Kidney epithelial cell (primary cell): ENCODE measurements around the gene NUP50. TPM values are rescaled to one million over a fixed set of nuclear protein-coding genes. Genes with fewer than 3 reads are reported as not detected.
"Not testable (repeated sequence)": the region's sequence is repeated elsewhere in the genome, so short reads cannot be mapped to it uniquely, and the experiment has no call there.

Experiments
- DNase-seq: peaks from one replicate; pipeline ENCODE4 v3.0.0-alpha.2; 2010; ENCODE audit warnings: low read depth
- H3K27me3 ChIP-seq: 2 replicates; pipeline ENCODE4 v1.6.0; 2011; ENCODE audit warnings: low read length; ENCODE audit not compliant: control insufficient read depth, insufficient read depth
- H3K36me3 ChIP-seq: 2 replicates; pipeline ENCODE4 v1.5.1; 2011; ENCODE audit warnings: low read length; ENCODE audit not compliant: control insufficient read depth, insufficient read depth
- H3K4me3 ChIP-seq: 2 replicates; pipeline ENCODE4 v1.5.1; 2011; ENCODE audit warnings: low read depth, mild to moderate bottlenecking, control low read depth, low read length
- CTCF ChIP-seq: IDR thresholded peaks from 2 replicates; pipeline ENCODE4 v1.5.1; 2011; ENCODE audit warnings: mild to moderate bottlenecking, moderate library complexity, low read length, control low read depth, inconsistent platforms; ENCODE audit not compliant: insufficient read depth, poor library complexity, severe bottlenecking
- total RNA-seq: library from RNA; depleted of rRNA; stranded (reverse); fragments of >200 nt; gene quantifications from 2 replicates; pipeline ENCODE4 v1.2.3, GENCODE V29; 2015

Gene NUP50
- total RNA-seq, 1 donor from 2014 or later, result 63.0 TPM

- no peak for DNase-seq
- no peak for TF ChIP-seq CTCF
- H3K36me3 ChIP-seq, result no peaks in the 10 kb centered on the region
Measured at GRCh38 chr22:45185718-45186514, 22.2 kb downstream of the NUP50 start.

GRCh38 chr22:45187891-45188290 is 24.2 kb downstream of the NUP50 start:
- Histone ChIP-seq H3K36me3 (no peaks in the 10 kb centered on the region), H3K4me3 (no peak overlapping the region), H3K27me3 (no peaks in the 10 kb centered on the region)
- no peak for TF ChIP-seq CTCF
- no peak for DNase-seq

More at GRCh38 chr22:45185718-45186514, 22.2 kb downstream of the NUP50 start:
- H3K4me3 ChIP-seq, result no peak overlapping the region
- H3K27me3 ChIP-seq, result no peaks in the 10 kb centered on the region

- DNase-seq, result no peak
- no peaks in the 10 kb centered on the region for H3K36me3 ChIP-seq
- no peak overlapping the region for H3K4me3 ChIP-seq
- no peaks in the 10 kb centered on the region for H3K27me3 ChIP-seq
- TF ChIP-seq CTCF, result no peak
Measured at GRCh38 chr22:45188779-45189178, 25.1 kb downstream of the NUP50 start.

GRCh38 chr22:45190202-45190872 is 26.6 kb downstream of the NUP50 start:
- Histone ChIP-seq H3K4me3 (no peak overlapping the region), H3K27me3 (no peaks in the 10 kb centered on the region), H3K36me3 (no peaks in the 10 kb centered on the region)
- no peak for TF ChIP-seq CTCF
- no peak for DNase-seq

- H3K27me3 ChIP-seq, H3K4me3 ChIP-seq, H3K36me3 ChIP-seq, DNase-seq: not testable (repeated sequence)
Measured at GRCh38 chr22:45191746-45192145, 28.0 kb downstream of the NUP50 start.

- Histone ChIP-seq H3K27me3 (no peaks in the 10 kb centered on the region), H3K36me3 (peaks cover 3% of the 10 kb centered on the region), H3K4me3 (no peak overlapping the region)
- no peak for TF ChIP-seq CTCF
- DNase-seq, result no peak
Measured at GRCh38 chr22:45192701-45193187, 29.0 kb downstream of the NUP50 start.
